GM19324 (cell line): Measurements from ENCODE around the gene PNMA6E.

ENCODE experiments used
- ATAC-seq: cut with Tn5 transposase; IDR thresholded peaks from one replicate; pipeline ENCODE4 v1.9.1; 2021; ENCODE audit warnings: mild to moderate bottlenecking, moderate library complexity; ENCODE audit not compliant: unreplicated experiment, low FRiP score

PNMA6E gene

DNA sequence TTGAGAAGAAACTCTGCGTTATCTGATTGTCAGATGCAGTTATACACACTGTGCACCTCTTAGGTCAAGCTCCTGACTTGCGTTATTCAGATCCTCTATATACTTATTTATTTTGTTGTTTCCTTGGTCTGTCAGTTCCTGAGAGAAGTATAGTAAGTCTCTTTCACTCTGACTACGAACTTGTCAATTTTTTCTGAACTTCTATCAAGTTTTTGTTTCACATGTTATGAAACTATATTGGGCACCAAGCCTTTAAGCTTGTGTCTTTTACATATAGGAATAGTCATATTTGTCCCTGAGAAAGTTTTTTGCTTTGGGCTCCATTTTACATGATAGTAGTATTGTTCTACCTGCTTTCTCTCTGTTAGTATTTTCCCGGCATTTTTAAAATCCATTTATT lies 35.5 kb downstream of the PNMA6E start:
- no peak for ATAC-seq

- no peak for ATAC-seq
Observed at GRCh38 chrX:153361781-153362397, 39.3 kb downstream of the PNMA6E start.

- no peak for ATAC-seq
Observed at GRCh38 chrX:153357877-153358276, 43.3 kb downstream of the PNMA6E start.

GRCh38 chrX:153353416-153353815 lies 47.7 kb downstream of the PNMA6E start:
- no peak for ATAC-seq

- ATAC-seq: no peak
Observed at GRCh38 chrX:153352858-153353257, 48.3 kb downstream of the PNMA6E start.

GRCh38 chrX:153351981-153352380 lies 49.2 kb downstream of the PNMA6E start:
- no peak for ATAC-seq

DNA sequence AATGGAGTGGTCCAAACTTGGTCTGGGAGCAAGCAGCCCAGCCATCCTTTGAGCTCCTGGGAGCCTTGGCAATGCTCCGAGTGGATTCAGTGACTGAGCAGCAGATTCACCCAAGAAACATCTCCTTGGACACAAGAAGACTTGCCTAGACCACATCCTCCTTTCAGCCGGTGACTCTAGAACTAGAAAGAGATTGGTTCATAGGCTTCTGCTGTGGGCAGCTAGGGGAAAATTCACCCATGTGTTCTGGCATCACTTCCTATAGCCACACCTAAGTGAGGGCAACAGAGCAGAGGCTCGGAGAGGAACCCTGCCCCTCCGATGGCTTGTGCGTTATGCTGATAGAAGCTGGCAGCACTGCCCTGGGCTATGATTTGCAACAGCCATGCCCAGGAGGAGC lies 51.2 kb downstream of the PNMA6E start:
- ATAC-seq: no peak

GRCh38 chrX:153348421-153348820 lies 52.7 kb downstream of the PNMA6E start:
- ATAC-seq: no peak

GRCh38 chrX:153347530-153347929 lies 53.6 kb downstream of the PNMA6E start:
- ATAC-seq: no peak
